Astrocyte of the cerebellum (primary cell): Measurements from ENCODE around the gene GRK3.

ENCODE experiments used
- DNase-seq: peaks from one replicate; pipeline ENCODE4 v3.0.0-alpha.2; 2011; ENCODE audit warnings: low read depth
- H3K4me3 ChIP-seq: 2 replicates; pipeline ENCODE4 v1.5.1; 2011; ENCODE audit warnings: mild to moderate bottlenecking, low read depth, low read length, moderate library complexity
- in situ Hi-C: cut with HindIII; loops from 2 replicates; pipeline ENCODE4 v1.10.0; 2017; ENCODE audit warnings: low sequenced_read_pairs
- TF ChIP-seq, protein P1 (sequence below): IDR thresholded peaks from 2 replicates; pipeline ENCODE4 v1.5.1; 2012; ENCODE audit warnings: low read length, low read depth, moderate library complexity, mild to moderate bottlenecking; ENCODE audit errors: missing control alignments

GRK3 gene

DNA sequence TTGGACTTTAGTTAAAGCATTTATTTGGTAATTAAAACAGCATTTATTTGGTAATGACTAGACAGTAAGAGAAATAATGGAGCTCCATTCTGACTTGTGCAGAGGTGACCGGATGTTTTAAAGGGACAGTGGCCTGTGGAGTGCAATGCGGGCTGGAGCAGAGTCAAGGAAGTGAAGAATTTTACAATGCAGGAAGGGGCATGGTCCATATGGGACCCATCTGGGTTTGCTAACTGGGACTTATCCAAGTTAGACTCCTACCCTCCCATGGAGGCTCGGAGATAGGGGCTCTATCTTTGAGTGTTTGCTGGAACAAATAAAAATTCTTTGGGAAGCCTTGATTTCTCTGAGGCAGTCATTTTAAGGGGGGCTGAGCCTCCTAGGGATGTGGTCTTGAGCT lies 117.6 kb downstream of the GRK3 start:
- in situ Hi-C loops = loop anchor here (25.0 kb wide), 1 partner anchor 195 kb away; no protein-coding TSS in a partner anchor
- TF ChIP-seq, protein P1, sequence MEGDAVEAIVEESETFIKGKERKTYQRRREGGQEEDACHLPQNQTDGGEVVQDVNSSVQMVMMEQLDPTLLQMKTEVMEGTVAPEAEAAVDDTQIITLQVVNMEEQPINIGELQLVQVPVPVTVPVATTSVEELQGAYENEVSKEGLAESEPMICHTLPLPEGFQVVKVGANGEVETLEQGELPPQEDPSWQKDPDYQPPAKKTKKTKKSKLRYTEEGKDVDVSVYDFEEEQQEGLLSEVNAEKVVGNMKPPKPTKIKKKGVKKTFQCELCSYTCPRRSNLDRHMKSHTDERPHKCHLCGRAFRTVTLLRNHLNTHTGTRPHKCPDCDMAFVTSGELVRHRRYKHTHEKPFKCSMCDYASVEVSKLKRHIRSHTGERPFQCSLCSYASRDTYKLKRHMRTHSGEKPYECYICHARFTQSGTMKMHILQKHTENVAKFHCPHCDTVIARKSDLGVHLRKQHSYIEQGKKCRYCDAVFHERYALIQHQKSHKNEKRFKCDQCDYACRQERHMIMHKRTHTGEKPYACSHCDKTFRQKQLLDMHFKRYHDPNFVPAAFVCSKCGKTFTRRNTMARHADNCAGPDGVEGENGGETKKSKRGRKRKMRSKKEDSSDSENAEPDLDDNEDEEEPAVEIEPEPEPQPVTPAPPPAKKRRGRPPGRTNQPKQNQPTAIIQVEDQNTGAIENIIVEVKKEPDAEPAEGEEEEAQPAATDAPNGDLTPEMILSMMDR = no peak
- no peak overlapping the region for H3K4me3 ChIP-seq
- no peak for DNase-seq

GRCh38 chr22:25688627-25689026 lies 124.2 kb downstream of the GRK3 start:
- TF ChIP-seq, protein P1 = no peak
- in situ Hi-C loops = loop anchor here (25.0 kb wide), 1 partner anchor 201 kb away; no protein-coding TSS in a partner anchor
- H3K4me3 ChIP-seq = no peak overlapping the region
- DNase-seq = no peak

DNA sequence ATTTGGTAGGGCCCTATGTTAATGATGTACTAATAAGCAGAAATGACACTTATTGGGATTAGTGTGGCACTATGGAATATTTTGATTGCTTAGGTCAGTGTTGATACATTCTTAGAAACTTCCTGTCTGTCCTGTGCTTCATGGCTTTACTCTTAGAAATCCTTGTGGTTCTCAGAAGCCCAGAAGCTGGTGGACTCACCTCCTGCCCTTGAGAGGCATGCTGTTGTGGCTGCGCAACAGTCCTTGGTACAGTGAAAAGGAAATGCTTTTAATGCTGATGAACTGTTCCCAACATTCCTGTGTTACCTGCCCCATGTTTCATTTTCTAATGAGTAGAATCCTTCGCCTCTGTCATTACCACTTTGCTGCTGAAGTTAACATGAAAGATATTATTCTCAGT lies 125.2 kb downstream of the GRK3 start:
- no peak overlapping the region for H3K4me3 ChIP-seq
- TF ChIP-seq, protein P1 = no peak
- in situ Hi-C loops = loop anchor here (25.0 kb wide), 1 partner anchor 202 kb away; no protein-coding TSS in a partner anchor
- DNase-seq = no peak

DNA sequence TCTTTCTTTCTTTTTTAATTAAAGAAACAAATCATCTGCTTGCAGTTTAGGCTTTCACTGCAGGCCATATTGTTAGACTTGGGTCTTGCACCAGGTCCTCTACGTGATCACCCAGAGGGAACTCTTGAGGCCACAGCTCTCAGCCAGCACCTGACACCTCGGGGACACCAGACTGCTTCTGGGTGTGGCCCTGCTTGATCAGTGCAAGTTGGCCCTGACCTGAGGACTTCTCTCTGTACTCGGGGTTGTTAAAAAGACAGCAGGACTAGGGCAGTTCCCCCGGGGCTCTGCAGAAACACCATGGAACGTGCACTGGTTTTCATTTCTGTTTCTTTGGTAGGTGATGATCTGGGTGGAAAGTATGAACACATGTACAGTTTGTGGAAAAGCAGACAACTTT lies 126.3 kb downstream of the GRK3 start:
- no peak overlapping the region for H3K4me3 ChIP-seq
- no peak for DNase-seq
- in situ Hi-C loops = loop anchor here (25.0 kb wide), 1 partner anchor 203 kb away; no protein-coding TSS in a partner anchor
- TF ChIP-seq, protein P1 = no peak

DNA sequence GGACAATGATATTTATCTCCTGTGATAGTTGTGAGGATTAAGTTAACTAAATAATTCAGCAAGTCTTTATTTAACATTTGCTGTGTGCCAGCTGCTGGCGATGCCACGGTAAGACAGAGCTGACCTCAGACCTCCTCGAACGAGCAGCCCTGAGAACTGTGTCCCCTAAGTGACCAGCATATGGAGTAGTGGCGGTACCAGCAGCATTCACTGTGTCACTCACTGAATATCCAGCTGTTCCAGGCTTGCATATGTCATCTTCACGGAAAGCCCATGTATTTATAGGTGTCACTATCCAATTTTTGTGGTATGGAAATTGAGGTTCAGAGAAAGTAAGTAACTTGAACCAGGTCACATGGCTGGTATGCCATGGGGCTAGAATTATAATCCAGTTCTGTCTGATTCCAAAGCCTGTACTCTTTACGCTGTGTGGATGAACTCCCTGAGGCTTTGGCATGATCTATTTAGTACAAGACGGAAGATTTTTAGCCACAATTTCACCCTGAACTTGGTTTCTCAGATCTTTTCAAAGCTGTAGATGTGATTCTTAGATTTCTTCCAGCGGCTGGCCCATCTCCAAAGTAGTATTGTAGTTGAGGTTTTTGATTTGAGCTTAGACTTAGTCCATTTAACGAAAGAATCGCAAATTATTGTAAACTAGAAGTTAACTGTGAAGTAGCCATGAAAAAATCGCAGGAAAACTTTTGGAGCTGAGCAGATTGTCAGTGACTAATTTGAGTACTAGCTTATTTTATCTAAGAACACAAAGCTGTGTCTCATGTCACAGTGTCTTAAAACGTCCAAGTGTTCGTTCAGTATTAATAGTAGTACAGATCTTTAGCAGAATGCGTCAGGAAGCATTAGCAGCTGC lies 128.2 kb downstream of the GRK3 start:
- DNase-seq = no peak
- in situ Hi-C loops = loop anchor here (25.0 kb wide), 1 partner anchor 205 kb away; no protein-coding TSS in a partner anchor
- no peak overlapping the region for H3K4me3 ChIP-seq
- TF ChIP-seq, protein P1 = no peak

DNA sequence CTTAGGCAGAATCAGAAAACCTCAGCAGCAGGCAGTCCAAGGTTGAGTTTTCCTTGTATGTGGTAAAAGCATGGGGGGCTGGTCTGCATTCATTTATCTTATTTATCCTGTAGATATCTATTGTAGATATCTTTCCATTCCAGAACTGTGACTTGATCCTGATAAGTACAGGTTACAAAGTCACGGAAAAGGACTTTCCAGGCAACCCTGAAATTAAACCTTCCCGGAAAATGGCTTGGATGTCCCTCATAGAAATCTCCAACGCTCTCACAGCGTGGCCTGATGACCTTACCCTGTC lies 128.7 kb downstream of the GRK3 start:
- DNase-seq = no peak
- TF ChIP-seq, protein P1 = no peak
- in situ Hi-C loops = loop anchor here (25.0 kb wide), 1 partner anchor 206 kb away; no protein-coding TSS in a partner anchor
- H3K4me3 ChIP-seq = no peak overlapping the region
